Mononuclear cell (primary cell): ENCODE results near the gene SCN5A. TPM values are rescaled to one million over a fixed set of nuclear protein-coding genes. Genes with fewer than 3 reads are reported as not detected.

ENCODE experiments used
- H3K27me3 ChIP-seq: 2 replicates; pipeline ENCODE4 v1.6.0; 2011; ENCODE audit warnings: low read length, control low read depth; ENCODE audit not compliant: insufficient read depth
- H3K4me1 ChIP-seq: 2 replicates; pipeline ENCODE4 v1.5.1; 2011; ENCODE audit warnings: mild to moderate bottlenecking, low read length, control low read depth; ENCODE audit not compliant: insufficient read depth
- H3K4me3 ChIP-seq: 2 replicates; pipeline ENCODE4 v1.5.1; 2011; ENCODE audit warnings: mild to moderate bottlenecking, low read length, moderate library complexity
- H3K9me3 ChIP-seq: 2 replicates; pipeline ENCODE4 v1.5.1; 2011; ENCODE audit warnings: low read depth, mild to moderate bottlenecking, control low read depth, low read length
- total RNA-seq: library from RNA; depleted of rRNA; stranded (reverse); fragments of >200 nt; gene quantifications from one replicate; pipeline ENCODE4 v1.2.3, GENCODE V29; 2012

SCN5A gene
- total RNA-seq, 1 donor: not detected

DNA sequence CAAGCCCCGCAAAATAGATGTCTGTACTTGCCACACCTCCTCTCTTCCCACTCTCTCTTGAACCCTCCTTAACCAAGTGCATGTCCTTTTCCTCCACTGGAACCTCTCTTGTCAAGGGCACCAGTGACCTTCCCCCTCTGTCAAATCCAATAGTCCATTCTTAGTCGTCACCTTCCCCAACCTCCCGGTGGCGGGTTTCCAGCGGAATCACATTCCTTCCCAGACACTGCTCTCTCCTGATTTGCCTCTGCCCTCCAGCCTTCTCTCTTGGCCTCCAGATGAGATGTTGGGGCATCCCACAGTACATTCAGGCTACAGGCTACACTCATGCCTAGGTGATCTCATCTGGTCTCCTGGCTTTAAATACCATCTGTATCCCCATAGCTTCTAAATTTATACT is 31.1 kb downstream of the SCN5A start:
- Histone ChIP-seq H3K4me3 (no peak overlapping the region), H3K9me3 (no peaks in the 10 kb centered on the region), H3K27me3 (no peaks in the 10 kb centered on the region), H3K4me1 (no peaks in the 10 kb centered on the region)

DNA sequence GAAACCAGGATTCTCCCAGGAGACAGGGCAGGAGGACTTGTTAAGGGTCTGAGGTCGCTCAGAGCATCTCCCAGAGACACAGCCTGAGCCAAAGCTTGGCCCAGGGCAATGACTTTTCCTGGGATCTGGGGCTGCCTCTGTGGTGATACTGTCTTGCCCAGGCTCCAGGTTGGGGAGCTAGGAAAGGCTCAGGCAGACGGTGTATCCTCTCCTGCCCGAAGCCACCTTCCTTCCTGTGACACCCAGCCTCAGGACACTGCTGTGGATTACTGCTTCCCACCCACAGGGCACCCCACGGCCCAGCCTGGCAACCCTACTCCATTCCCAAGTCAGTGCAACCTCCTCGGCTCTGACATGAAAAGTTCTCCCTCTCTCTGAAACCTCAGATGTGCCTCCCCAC is 31.9 kb downstream of the SCN5A start:
- no peaks in the 10 kb centered on the region for H3K27me3 ChIP-seq
- no peaks in the 10 kb centered on the region for H3K9me3 ChIP-seq
- H3K4me3 ChIP-seq: no peak overlapping the region
- no peaks in the 10 kb centered on the region for H3K4me1 ChIP-seq

DNA sequence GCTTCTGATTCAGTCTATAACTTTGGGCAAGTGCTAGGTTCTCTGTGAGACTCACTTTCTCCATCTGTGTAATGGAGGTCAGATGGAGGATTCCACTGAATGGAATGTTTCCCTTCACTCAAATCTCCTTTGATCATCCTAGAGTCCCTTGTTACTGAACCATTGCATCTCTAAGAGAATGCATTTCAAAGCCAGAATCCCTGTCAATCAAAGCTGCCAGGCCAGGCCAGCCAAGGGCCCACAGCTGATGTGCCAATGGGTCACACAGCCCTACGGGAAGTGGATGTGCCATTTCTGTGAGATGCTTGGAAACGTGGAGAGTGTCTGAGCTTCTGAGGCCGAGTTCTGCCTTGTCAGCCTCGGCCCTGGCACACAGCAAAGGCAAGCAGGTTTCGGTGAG is 32.4 kb downstream of the SCN5A start:
- Histone ChIP-seq H3K27me3 (no peaks in the 10 kb centered on the region), H3K4me3 (no peak overlapping the region), H3K9me3 (no peaks in the 10 kb centered on the region), H3K4me1 (no peaks in the 10 kb centered on the region)

DNA sequence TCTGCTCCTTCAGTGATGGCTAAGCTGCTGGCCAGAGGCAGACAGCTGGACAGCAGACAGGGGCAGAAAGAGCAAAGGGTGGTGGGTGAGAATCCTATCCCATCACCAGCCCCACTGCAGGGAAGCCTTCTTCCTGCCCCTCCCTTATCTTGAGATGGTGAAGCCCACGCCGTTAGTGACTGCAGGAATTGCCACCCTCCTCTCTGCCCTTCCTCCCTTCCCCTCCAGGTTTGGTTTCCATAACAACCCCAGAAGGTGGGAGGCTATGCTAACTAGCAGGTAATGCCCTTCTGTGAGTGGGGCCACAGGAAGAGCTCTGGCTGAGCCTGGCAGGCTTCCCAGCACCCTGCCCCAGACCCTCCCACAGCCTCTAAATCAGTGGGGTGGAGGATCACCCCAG is 32.8 kb downstream of the SCN5A start:
- no peaks in the 10 kb centered on the region for H3K4me1 ChIP-seq

DNA sequence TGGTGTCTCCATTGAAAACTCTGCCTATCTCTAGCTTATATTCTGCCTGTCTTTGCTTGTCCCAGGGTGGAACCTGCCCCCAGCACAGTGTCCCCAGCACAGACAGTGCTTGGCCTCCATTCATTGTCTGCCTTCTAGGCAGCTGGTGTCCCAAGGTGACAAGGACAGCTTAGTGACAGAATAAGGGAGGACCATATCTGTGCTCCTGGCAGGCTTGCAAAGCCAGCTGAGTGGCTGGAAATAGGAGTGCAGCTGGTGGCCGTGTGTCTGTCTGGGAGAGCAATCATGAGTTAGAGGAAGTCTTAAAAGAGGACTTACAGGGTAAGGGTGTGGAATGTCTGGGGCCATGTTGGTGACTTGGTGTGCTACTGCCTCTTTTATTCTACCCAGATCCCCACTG is 33.4 kb downstream of the SCN5A start:
- H3K4me3 ChIP-seq: no peak overlapping the region
- no peaks in the 10 kb centered on the region for H3K27me3 ChIP-seq
- H3K4me1 ChIP-seq: no peaks in the 10 kb centered on the region
- H3K9me3 ChIP-seq: no peaks in the 10 kb centered on the region

More for the DNA sequence above, 32.8 kb downstream of the SCN5A start:
- Histone ChIP-seq H3K9me3 (no peaks in the 10 kb centered on the region), H3K27me3 (no peaks in the 10 kb centered on the region), H3K4me3 (no peak overlapping the region)

DNA sequence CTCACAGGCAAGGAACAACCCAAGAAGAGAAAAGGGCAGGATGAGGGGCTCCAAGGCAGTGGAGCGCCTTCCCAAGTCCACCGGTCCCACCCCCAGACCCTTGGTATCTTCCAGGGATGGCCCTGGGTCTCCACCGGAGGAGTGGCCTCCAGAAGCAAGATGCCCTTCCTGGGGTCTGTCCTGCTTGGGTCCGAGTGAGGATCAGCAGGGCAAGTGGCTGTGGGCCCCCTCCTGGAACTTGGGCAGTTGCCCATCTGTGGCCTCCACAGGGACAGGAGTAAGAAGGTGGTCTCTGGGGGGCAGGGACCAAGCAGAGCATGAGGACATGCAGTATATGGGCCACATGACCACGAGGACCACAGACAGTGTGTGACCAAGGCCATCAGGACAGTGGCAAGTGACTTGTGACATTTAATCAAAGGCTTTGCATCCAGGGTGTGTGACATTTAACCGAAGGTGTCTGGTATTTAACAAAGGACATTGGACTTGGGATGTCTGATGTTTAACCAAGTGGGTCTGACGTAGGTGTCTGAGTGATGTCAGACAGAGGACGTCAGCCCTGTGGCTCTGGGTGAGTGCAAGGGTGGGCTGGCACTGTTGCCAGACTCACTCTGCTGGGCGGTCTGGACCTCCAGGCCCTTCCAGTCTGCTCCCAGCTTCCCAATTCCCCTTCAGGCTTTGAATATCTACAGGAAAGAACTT is 34.7 kb downstream of the SCN5A start:
- no peaks in the 10 kb centered on the region for H3K27me3 ChIP-seq
- no peaks in the 10 kb centered on the region for H3K4me1 ChIP-seq
- no peak overlapping the region for H3K4me3 ChIP-seq
- H3K9me3 ChIP-seq: no peaks in the 10 kb centered on the region

DNA sequence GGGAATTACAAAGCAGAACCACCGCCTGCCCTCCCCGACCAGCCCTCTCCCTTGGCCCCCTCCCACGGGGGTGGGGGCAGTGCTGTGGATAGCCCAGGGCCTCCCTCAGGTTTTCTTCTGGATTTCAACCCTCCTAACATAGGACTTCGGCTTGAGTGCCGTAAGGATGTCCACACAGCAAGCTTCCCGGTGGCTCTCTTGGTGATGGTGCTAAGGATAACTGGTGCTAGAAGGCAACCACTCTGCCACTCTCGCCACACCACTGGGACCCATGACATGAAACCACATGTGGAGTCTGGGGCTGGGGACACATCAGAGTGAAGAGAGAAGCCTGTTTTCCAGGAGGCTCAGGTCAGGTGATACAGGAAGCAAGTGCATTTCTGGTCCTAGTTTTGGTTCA is 35.4 kb downstream of the SCN5A start:
- no peaks in the 10 kb centered on the region for H3K4me1 ChIP-seq
- no peaks in the 10 kb centered on the region for H3K27me3 ChIP-seq
- no peaks in the 10 kb centered on the region for H3K9me3 ChIP-seq
- H3K4me3 ChIP-seq: no peak overlapping the region

DNA sequence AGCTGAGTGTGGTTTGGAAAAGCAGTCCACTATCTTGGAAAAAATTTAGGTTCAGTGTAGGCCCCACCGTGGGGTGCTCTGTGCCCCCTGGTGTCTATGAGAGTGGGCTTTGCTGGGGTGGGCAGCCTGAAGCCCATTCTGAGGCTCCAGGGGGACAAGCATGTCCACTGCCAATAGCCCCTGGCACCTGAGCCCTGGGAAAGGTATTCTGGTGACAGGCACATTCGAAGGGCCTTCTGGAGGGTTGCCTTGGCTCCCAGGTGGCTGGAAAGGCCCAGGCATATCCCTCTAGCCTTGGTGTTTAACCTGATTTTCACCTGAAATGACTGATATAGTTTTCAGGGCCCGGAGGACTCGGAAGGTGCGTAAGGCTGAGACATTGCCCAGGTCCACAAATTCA is 36.1 kb downstream of the SCN5A start:
- Histone ChIP-seq H3K4me1 (no peaks in the 10 kb centered on the region), H3K4me3 (no peak overlapping the region), H3K27me3 (no peaks in the 10 kb centered on the region), H3K9me3 (no peaks in the 10 kb centered on the region)

DNA sequence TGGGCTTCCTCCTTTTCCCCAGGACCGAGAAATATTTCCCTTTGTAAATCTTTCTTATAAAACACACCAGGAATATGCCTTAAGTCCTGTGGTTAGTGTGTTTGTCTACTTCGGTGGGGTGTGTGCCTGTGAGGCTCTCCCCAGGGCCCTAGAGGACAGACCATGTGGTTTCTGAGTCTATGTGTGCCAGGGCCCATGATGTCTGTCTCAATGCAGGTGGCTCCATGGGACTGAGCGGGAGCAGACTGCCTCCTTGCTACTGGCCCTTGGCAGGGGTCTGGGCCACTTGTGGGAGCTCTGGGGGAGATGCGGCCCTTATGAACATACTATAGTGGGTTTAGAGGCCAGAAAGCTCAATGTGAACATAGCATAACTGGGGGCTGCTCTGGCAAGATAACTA is 37.6 kb downstream of the SCN5A start:
- Histone ChIP-seq H3K9me3 (no peaks in the 10 kb centered on the region), H3K4me1 (no peaks in the 10 kb centered on the region), H3K27me3 (no peaks in the 10 kb centered on the region), H3K4me3 (no peak overlapping the region)

DNA sequence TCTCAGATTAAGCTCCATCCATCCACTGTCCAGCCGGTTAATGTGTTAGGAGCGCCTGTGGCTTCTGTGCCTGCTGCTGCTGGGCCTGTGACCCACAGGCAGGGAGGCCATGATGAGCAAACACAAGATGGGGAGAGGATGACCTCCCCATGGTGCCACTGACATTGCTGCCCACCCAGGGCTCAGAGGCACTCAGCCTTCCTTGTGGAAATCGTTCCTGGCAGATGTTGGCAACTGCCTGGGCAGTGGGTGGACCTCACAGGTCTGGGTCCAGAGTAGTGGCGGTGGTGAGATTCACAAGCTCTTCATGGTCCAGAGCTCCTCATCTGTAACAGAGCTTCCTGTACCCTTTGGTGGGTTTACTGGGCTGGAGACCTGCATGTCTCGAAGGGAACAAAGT is 38.6 kb downstream of the SCN5A start:
- no peaks in the 10 kb centered on the region for H3K4me1 ChIP-seq
- H3K4me3 ChIP-seq: no peak overlapping the region
- no peaks in the 10 kb centered on the region for H3K9me3 ChIP-seq
- no peaks in the 10 kb centered on the region for H3K27me3 ChIP-seq

DNA sequence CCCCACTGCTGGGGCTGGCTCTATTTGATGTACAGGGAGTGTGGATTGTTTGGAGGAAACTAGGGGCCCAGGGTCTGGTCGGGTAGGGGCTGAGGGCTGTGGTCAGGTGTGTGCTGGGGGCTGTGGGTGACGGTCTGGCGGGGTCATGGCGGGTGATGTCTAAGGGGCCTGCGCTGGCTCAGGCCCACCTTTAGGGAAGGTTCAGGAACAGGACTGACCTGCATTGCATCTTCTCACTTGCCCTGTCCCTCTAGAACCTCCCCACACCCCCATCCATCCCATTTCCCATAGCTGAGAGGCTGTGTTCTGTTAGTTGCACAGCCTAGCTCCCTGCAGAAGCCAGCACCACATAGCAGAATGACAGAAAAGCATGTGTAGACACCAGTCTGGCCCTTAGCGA is 39.1 kb downstream of the SCN5A start:
- Histone ChIP-seq H3K27me3 (no peaks in the 10 kb centered on the region), H3K4me3 (no peak overlapping the region)

DNA sequence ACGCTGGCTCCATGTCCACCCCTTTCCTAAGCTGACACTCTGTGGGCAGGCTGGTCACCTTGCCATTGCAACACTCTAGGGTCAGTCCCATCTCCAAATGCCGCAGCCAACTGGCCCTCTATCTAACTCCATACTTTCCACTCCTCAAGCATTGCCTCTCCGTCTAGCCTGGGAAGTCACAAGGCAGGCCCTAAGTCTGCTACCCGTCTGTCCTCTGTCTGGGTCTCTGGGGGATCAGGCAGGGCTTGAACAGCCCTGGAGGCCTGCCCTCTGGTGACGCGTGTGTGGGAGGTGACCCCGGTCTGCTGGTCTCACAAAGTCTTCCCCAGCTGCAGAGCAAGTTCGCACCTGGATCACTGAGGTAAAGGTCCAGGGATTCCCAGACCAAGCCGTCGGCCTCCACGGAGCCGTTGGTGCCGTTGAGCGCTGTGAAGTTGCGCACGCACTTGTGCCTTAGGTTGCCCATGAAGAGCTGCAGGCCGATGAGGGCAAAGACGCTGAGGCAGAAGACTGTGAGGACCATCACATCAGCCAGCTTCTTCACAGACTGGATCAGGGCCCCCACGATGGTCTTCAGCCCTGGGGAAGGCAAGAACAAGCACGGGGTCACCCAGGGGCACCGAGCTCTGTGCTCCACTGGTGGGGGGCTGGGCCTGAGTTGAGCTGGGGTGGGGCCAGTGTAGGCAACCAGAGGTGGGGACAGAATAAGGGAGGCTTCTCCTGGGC is 39.9 kb downstream of the SCN5A start:
- Histone ChIP-seq H3K4me1 (no peaks in the 10 kb centered on the region), H3K4me3 (no peak overlapping the region), H3K27me3 (no peaks in the 10 kb centered on the region), H3K9me3 (no peaks in the 10 kb centered on the region)

More for the DNA sequence above, 39.1 kb downstream of the SCN5A start:
- no peaks in the 10 kb centered on the region for H3K4me1 ChIP-seq
- H3K9me3 ChIP-seq: no peaks in the 10 kb centered on the region

DNA sequence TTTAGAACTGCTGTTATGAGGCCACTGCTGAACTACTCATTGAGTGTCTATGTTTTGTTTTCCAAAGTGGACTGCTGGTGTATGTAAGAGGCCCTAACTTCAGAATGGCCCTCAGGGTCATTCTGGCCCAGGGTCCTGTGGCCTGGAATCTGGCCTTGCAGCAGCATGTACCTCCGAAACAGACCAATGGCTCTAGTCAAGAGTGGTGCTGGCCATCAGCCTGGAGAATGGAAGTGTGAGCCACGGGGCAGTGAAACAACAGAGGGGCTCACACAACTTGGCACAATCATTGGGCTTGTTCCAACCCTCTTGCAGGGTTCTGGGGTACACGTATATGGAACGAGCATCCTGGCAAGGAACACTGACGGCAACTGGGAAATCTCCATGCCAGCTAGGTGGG is 40.5 kb downstream of the SCN5A start:
- Histone ChIP-seq H3K27me3 (no peaks in the 10 kb centered on the region), H3K4me3 (no peak overlapping the region), H3K9me3 (no peaks in the 10 kb centered on the region), H3K4me1 (no peaks in the 10 kb centered on the region)

DNA sequence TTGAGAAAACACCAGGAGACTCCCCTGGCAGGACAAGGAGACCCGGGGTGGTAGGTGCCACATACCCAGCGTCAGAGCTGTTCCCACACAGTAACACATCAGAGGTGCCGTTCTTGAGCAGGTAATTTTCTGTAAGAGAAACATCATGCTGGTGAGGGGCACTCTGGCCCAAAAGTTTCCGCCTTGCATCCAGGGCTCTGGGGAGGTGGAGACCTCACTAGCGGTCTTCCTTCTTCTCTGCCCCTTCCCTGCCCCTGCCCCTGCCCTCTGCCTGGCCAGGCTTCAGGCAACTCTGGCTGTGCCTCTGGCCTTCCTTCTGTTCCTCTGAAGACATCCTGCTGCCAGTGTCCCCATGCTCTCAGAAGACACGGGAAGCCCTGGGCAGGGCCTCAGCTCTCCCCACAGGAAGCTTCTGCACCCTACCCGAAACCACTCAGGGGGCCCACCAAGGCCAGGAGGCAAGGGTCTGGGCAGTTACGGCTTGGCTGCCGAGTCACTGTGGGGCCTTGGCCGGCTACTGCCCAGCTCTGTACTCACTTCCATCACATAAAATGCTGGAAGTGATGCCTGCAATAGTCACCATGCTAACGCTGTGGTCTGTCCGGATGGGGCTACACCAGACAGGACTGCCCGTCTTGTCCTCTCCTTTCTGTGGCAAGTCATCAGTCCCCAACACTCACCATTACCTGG is 41.3 kb downstream of the SCN5A start:
- Histone ChIP-seq H3K4me3 (no peak overlapping the region), H3K4me1 (no peaks in the 10 kb centered on the region), H3K9me3 (no peaks in the 10 kb centered on the region), H3K27me3 (no peaks in the 10 kb centered on the region)

DNA sequence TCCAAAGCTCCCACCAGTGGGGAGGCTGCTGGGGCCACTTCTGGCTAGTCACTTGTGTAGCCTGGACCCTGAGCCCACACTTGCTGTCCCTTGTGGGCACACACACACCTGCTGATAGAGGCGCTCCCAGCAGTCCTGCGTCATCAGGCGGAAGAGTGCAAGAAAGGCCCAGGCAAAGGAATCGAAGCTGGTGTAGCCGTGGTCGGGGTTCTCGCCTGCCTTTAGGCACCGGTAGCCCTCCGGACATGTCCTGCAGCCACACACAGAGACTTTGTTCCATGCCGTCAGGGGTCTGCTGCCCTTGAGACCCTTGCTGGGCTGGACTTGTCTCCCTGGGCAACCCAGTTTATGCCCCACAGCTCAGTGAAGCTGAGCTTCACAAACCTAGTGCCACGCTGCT is 42.9 kb downstream of the SCN5A start:
- Histone ChIP-seq H3K4me1 (no peaks in the 10 kb centered on the region), H3K9me3 (no peaks in the 10 kb centered on the region), H3K4me3 (no peak overlapping the region), H3K27me3 (no peaks in the 10 kb centered on the region)
